ENCODE results near the gene JTB.

- TF ChIP-seq, protein P1, sequence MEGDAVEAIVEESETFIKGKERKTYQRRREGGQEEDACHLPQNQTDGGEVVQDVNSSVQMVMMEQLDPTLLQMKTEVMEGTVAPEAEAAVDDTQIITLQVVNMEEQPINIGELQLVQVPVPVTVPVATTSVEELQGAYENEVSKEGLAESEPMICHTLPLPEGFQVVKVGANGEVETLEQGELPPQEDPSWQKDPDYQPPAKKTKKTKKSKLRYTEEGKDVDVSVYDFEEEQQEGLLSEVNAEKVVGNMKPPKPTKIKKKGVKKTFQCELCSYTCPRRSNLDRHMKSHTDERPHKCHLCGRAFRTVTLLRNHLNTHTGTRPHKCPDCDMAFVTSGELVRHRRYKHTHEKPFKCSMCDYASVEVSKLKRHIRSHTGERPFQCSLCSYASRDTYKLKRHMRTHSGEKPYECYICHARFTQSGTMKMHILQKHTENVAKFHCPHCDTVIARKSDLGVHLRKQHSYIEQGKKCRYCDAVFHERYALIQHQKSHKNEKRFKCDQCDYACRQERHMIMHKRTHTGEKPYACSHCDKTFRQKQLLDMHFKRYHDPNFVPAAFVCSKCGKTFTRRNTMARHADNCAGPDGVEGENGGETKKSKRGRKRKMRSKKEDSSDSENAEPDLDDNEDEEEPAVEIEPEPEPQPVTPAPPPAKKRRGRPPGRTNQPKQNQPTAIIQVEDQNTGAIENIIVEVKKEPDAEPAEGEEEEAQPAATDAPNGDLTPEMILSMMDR (IDR thresholded peaks at IDR 0.05; ENCODE audit: poor library complexity) = no peak
- TF ChIP-seq EZH2phosphoT487 (IDR thresholded peaks at IDR 0.05; ENCODE audit: low read depth, severe bottlenecking, unreplicated experiment) = no peak
- TF ChIP-seq EZH2 (IDR thresholded peaks at IDR 0.05; ENCODE audit: borderline replicate concordance) = no peak
Observed at GRCh38 chr1:154019940-154020339, 42.5 kb upstream of the JTB start.
